G401 (cell line): ENCODE results near the gene EXOG. TPM values are rescaled to one million over a fixed set of nuclear protein-coding genes. Genes with fewer than 3 reads are reported as not detected.

Experiments used
- DNase-seq: peaks from one replicate; pipeline ENCODE4 v3.0.0-alpha.2; 2015; ENCODE audit warnings: low spot score
- in situ Hi-C: cut with HindIII; loops from 2 replicates; pipeline ENCODE4 v1.10.0; 2016; ENCODE audit warnings: low sequenced_read_pairs, mixed read lengths
- total RNA-seq: library from RNA; depleted of rRNA; stranded (reverse); fragments of >200 nt; shearing (Covaris generic); gene quantifications from 2 replicates; pipeline ENCODE4 v1.2.3, GENCODE V29; 2014

Gene EXOG
- total RNA-seq, 1 experiment from 2014 or later = 16.6 TPM

DNA sequence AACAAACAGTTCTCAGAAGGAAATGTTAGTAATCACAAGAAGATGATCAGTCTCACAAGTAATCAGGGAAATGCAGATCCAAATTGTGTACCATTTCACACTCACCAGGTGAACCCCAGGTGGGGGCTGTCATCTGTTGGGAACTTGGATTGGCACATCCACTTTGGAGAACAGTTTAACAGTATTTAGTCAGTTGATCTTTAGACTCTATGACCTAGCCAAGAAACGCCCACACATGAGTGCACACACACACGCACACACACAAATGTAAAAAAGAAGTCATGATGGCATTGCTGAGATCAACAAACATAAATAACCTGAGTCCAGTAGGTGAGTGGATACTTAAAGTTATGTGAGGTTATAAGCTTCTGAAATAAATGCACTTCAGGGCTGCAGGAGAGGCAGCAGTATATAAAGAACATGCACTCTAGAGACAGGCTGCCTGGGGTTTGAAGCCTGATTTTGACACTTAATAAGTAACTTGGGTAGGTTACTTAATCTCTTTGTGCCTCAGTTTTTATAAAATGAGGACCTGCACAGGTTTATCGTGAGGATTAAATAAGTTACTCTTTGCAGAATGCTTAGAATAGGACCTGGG, 24.8 kb upstream of the EXOG start:
- in situ Hi-C loops = no loop called here
- DNase-seq = no peak

DNA sequence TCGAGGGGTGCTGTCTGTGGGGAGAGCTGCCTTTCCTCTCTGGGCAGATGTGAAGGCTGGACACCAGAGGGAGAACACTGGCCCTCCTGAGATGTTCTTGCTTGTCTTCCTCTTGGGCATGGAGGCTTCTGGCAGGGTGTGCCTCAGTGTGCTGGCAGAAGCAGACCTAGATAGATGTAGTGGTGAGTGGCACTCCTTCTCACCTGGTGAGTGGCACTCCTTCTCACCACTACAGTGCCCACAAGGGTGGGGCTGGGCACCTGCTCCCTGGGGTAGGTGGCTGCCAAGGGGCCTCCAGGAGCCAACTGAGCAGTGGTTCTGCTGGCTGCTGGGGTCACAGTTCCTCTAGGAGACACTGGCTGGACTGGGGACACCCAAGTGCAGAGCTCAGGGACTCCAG, 23.8 kb upstream of the EXOG start:
- no peak for DNase-seq
- in situ Hi-C loops = no loop called here

DNA sequence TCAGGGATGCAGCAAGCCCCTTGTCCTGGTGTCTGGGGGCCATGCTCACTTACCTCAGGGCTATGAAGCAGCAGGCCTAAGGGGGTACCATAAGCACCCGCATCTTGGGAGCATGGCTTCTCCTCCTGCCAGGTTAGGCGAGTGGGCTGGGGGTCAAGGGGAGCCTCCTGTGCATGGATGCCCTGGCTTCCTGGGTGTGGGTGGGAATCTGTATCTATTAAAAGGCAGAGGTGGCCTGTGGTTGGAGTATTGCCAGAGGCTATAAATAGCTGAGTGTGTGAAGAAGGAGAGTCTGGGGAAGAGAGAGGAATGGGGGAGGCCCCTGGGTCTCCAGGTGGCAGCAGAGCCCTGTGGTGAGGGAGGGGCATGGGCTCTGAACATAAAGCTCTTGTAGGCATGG, 22.9 kb upstream of the EXOG start:
- DNase-seq = no peak
- in situ Hi-C loops = no loop called here

DNA sequence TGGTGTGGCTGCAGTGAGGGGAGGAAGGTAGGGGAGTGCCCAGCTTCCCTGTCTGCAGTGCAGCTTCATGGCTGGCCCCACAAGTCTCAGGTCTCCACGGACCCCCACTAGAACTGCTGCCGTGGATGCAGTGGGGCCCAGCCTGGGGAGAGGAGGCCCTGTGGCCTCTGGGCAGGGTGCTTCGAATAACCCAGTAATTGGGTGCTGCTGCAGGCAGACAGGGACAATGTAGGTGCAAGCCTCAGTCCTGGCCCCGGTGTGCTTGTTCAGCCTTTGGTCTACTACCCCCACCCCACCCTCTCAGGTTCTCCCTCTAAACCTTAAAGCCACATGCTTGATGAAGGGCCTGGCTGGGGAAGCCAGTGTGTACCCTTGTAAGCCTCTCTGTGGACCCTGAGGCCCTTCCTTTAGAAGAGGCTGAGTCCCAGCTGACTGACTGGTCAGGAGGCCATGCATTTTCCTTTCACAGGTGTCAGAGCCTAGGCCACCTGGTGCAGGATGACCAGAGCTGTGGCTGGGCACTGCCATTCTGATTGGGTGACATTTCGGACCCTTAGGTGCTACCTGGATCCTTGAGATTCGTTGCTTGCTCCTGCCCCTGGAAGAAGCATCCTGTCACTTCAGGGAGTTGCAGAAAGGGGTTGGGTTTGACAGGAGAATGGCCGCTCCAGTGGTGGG, 21.1 kb upstream of the EXOG start:
- in situ Hi-C loops = no loop called here
- no peak for DNase-seq

DNA sequence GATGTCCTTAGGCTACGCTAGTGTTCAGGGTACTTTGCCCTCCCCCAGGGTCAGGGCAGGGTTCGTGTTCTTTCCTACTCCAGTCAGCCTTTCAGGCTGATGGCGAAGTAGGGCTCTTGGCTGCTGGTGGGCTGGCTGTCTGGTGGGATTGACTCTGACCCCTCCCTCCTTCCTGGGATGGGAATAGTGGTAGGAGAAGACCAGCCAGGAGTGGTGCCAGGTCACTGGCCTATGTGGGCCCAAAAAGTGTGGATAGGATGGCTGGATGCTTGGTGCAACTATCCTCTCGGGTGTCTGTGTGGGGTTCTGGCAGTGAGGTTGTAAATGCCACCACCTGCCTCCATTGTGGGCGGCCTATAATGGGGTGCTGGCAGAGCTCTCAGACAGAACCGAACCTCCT, 20.4 kb upstream of the EXOG start:
- no peak for DNase-seq
- in situ Hi-C loops = no loop called here

DNA sequence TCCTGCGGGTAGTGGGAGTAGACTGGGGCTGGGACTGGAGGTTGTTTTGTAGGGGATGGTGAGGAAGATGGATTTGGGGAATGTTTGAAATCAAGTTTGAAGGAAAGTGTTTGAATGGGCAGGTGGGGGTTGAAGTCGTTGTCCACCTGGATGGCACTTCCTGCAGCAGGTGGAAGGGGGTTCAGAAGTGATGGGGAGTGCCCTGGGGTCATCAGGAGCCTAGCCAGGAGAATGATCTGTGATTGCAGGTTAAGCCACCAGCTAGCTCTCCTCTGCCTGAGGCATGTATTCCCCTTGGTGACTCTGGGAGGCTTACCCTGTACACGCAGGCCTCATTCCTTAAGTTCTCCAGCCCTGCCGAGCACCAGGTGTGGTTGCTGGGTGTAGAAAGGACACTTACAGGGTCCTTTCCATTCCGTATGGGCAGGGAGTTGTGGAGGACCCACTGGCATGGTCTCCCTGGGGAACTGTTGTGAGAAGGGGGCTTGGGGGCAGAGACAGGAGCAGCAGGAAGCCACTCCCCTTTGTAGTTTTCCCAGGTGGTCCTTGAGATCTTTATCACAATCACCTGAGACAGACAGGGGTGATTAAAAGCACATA, 19.9 kb upstream of the EXOG start:
- in situ Hi-C loops = no loop called here
- no peak for DNase-seq

DNA sequence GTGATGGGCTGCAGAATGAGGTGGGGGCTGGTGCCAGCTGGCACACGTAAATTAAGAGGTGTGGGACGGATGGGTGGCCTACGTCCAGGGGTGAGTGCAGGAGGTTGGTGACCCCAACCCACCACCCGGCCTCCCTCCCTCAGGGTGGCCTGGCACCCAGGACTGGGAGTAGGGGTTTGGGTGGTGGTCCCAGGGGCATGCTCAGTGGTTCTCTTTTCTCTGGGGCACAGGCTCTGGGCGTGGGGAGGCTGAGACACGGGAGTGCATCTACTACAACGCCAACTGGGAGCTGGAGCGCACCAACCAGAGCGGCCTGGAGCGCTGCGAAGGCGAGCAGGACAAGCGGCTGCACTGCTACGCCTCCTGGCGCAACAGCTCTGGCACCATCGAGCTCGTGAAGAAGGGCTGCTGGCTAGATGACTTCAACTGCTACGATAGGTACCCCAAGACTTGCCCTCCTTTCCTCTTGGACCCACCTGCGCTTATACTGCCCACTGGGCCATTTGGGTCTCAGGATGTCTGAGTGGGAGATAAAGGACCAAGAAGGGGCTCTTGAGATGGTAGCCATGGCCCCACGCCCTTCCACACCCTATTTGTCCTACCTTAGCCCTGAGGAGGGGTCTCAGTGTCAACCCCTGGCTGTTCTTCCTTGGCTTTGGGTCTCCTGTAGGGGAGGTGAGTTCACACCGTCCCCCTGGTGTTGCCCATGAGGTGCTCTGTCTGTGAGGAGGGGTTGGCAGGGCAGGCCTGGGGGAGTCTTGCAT, 18.9 kb upstream of the EXOG start:
- in situ Hi-C loops = no loop called here

DNA sequence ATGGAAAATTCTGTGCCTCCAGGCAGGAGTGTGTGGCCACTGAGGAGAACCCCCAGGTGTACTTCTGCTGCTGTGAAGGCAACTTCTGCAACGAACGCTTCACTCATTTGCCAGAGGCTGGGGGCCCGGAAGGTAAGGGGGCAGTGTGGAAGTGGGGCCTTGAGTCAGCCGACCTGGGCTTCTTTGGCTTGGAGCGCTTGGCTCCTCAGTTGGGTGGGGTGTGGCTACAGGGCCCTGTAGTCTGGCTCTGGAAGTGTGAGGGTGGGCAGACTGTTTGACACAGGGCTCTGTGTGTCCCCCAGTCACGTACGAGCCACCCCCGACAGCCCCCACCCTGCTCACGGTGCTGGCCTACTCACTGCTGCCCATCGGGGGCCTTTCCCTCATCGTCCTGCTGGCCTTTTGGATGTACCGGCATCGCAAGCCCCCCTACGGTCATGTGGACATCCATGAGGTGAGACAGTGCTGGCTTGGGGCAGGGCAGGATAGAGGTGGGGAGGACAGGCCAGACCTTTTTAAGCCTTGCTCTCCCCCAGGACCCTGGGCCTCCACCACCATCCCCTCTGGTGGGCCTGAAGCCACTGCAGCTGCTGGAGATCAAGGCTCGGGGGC, 18.2 kb upstream of the EXOG start:
- DNase-seq = no peak
- in situ Hi-C loops = no loop called here

More for the DNA sequence above, 18.9 kb upstream of the EXOG start:
- DNase-seq = no peak

DNA sequence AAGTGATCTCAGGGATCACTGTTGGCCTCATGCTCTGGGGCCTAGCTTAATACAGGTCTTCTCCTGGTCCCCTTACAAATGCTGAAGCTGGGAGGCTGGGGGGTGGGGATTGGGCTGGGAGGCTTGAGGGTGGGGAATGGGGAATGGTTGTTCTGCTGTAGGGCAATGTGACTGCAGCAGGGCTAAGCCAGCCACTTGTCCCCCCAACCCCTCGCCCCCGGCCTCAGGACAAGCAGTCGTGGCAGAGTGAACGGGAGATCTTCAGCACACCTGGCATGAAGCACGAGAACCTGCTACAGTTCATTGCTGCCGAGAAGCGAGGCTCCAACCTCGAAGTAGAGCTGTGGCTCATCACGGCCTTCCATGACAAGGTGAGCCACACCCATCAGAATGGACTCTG, 17.2 kb upstream of the EXOG start:
- in situ Hi-C loops = no loop called here
- no peak for DNase-seq

DNA sequence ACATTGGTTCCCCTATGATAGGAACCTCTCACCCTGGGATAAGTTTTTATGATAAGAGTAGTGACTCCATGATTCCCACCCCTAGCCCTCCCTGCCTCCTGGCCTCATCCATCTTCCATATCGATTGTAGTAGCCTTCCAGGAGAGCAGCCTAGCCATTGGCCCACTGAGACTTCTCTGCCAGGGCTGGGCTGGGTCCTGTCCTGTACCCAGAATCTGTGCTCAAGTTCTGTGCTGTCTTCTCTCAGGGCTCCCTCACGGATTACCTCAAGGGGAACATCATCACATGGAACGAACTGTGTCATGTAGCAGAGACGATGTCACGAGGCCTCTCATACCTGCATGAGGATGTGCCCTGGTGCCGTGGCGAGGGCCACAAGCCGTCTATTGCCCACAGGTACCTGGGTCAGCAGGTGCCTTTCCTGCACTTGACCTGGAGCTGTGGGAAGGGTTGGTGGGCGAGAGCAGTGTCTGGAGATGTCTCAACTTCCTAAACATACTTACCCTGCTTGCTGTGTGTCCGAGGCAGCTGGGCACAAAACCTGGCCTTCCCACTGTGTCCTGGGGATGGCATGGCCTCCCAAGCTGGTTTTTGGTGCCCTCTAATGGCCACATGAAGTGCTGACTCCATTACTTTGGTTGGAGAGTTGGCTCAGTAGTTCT, 16.6 kb upstream of the EXOG start:
- in situ Hi-C loops = no loop called here
- peak; percentile 90 for DNase-seq

DNA sequence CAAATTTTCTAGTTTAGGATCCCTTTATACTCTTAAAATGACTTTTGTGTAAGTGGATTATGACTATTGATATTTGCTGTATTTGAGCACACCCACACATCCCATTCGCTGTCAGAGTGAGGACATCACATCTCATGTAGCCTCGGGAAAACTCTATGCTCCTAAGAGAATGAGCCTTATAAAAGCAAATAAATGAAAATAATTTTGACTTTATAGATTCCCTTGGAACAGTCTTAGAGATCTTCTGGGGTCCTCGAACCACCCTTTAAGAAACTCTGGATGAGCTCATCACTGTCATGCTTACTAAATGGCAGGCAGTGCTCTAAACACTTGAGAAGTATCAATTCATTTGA, 16.1 kb upstream of the EXOG start:
- DNase-seq = no peak
- in situ Hi-C loops = no loop called here

DNA sequence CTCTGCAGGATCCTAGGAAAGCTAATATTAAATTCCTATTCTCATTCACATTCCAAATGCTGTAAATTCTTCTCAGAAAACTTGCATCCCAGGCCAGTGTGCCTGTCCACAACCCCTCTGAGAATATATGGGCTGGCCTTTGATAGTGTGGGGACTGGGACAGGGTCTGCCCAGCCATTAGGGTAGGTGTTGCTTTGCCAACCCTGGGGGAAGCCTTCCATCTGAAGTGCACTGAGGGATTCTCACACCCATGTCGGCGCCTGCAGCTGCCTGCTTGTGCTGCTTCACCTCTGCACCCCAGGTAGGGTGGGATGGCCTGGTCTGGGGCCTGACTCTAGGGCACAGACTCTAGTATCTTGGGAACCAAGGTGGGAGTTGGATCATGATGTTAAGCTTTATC, 15.2 kb upstream of the EXOG start:
- in situ Hi-C loops = no loop called here
- no peak for DNase-seq

DNA sequence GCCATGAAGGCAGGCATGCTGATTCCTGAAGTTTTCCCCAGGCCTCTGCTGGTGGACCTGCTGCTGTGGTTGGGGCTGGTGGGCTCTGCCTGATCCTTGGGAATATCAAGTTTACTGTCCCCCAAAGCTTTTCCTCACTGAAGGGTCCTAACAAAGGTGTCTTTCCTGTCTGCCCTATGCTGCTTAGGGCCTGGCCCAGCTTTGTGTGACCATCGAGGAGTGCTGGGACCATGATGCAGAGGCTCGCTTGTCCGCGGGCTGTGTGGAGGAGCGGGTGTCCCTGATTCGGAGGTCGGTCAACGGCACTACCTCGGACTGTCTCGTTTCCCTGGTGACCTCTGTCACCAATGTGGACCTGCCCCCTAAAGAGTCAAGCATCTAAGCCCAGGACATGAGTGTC, 13.2 kb upstream of the EXOG start:
- no peak for DNase-seq
- in situ Hi-C loops = no loop called here

DNA sequence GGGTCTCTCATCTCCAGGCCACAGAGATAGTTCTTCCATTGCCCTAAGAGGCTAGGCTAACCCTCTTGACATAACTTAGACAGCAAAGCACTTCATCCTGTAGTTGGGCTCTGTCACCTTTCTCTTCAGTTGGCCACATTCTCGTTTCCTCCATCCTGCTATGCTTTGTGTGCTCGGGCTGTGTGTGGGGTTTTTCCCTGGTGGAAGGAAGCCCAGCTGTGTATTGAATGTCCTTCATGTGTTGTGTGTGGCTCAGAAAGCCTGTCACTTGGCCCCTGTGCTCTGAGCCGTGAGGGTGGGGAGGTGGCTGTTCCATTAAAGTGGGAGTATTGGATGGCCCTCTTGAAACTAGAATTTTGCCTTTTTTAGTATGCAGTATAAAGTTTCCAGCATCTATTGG, 8.8 kb upstream of the EXOG start:
- DNase-seq = no peak
- in situ Hi-C loops = no loop called here

DNA sequence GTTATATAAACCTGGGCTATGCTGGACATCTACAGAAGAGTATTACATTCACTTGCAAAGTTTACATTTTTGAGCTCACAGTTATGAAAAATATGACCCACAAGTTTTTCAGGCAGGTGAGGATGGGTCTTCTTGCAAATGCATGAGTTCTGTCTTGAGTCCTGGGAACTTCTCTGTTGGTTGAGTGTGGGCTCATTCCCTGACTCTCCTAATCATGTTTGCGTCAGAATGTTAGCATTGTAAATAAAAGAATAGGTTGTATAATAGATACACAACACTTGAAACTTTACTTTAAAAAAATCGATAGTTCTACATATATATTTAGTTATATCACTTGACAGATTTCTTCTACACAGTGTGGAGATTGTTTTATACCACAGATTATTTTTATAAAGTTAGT, 7.2 kb upstream of the EXOG start:
- DNase-seq = no peak
- in situ Hi-C loops = no loop called here

DNA sequence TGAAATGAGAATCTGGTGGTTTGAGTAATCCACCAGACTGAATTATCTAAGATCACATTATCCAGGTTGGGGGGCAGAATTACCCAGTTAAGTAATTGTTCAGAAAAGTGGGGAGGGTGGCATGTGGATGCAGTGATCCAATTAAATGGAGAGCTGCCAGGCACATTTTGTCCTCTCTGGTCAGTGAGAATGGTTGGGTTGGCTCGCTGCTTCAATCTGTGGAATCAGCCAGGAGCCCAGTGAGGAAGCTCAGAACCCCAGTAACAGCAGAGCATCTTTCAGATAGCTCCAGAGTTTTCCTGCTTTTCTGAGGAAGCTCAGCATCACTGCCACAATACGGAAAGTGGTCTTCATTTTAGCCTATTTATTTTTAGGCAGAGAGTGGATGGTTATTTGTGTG, 6.4 kb upstream of the EXOG start:
- peak; percentile 92 for DNase-seq
- in situ Hi-C loops = no loop called here

DNA sequence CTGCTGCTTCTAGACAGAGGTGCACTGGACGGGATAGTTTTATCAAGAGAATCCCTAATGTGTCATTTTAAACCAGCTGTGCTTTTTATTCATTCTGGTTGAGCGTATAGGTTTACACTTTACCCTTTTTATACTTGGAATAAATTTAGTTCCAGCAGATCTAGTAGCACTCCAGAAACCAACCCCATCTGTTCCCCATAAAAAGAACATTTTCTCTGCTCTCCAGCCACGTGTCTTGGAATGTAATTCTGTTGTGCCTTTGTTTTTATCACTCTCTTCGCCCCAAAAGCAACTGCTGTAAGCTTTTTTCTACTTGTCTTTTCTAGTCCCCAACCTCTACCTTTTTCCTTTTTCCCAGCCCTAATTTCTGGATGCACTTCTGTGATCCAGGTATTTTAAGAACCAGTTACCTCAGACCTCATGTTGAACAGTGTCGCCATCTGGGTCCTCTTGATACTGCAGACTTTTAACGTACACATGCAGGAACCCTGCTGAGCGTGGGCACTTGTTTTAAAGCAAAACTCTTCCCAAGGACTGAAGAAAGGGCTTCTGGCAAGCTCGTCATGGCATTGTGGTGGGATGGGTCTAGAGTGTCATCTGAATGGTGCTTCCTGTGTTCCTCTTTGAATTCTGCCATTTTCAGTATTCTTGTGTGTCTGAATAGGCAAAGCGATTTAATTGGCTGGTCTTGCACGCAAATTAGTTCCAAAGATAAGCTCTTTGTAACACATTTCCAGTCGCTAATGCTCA, 5.7 kb upstream of the EXOG start:
- in situ Hi-C loops = no loop called here
- DNase-seq = peak; percentile 69

DNA sequence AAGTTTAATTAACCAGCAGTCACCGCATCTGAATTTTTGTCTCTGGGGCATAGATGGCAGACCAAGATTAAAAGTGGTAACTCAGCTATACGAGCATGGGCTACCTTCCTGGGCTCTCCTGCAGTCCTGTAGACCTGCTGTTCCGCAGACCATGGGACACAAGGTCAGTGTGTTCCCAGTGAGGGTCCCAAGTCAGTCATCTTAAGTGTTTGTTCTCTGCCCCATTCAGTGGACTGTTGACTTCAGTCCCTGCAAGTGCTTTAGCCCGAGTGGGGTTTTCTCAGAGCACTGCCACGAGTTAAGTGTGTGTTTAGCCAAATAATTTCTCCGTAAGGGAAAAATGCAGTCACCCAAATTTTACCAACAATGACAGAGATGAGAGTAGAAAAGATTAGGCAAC, 4.9 kb upstream of the EXOG start:
- in situ Hi-C loops = no loop called here
- no peak for DNase-seq

DNA sequence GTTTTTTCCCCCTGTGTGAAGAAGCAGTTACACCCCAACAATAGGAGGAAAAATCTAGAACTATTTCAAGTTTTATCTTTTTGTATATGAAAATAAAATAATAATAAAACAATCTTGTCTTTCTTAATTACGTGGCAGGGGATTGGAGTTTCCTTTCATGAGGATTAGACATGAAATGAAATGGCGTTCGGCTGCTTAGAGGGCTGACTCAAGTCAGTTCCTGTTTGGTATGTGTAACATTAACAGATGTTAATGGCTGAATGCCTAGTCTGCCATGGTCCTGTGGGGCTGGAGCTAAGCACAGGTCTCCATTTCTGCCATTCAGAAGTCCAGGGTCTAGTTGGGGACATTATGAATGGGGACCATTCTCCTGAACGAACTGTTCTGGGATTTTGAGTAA, 3.1 kb upstream of the EXOG start:
- in situ Hi-C loops = no loop called here
- no peak for DNase-seq
